ENCODE results near the gene MORN1. TPM values are rescaled to one million over a fixed set of nuclear protein-coding genes. Genes with fewer than 3 reads are reported as not detected.

The MORN1 gene
- total RNA-seq, 1 experiment from 2014 or later: 23.2 TPM

GRCh38 chr1:2320760-2321667 is 70.3 kb downstream of the MORN1 start:
- CTCF ChIA-PET: no interaction called here
- no TSS peak for BruUV-seq (replicated peaks)
- intact Hi-C loops (cut with micrococcal nuclease; ENCODE audit: unreplicated experiment): no loop called here
- no peaks in the 10 kb centered on the region for H3K9me3 Mint-ChIP-seq (ENCODE audit: low read depth, unreplicated experiment)
- no peak for DNase-seq
- H3K4me1 Mint-ChIP-seq (ENCODE audit: low read depth, unreplicated experiment): no peaks in the 10 kb centered on the region
- no peak overlapping the region for H3K27ac Mint-ChIP-seq (ENCODE audit: unreplicated experiment)
- no peak overlapping the region for H3K4me3 Mint-ChIP-seq (ENCODE audit: low read depth, unreplicated experiment)
- TF ChIP-seq CTCF (IDR thresholded peaks at IDR 0.05; ENCODE audit: unreplicated experiment): no peak
- H3K36me3 Mint-ChIP-seq (ENCODE audit: insufficient read depth, unreplicated experiment): peaks cover 6% of the 10 kb centered on the region
- H3K27me3 Mint-ChIP-seq (ENCODE audit: unreplicated experiment): peaks cover 21% of the 10 kb centered on the region

GRCh38 chr1:2320006-2320405 is 71.3 kb downstream of the MORN1 start:
- BruUV-seq (replicated peaks): no TSS peak
- H3K27me3 Mint-ChIP-seq (ENCODE audit: unreplicated experiment): peaks cover 13% of the 10 kb centered on the region
- peaks cover 13% of the 10 kb centered on the region for H3K36me3 Mint-ChIP-seq (ENCODE audit: insufficient read depth, unreplicated experiment)
- no peaks in the 10 kb centered on the region for H3K4me1 Mint-ChIP-seq (ENCODE audit: low read depth, unreplicated experiment)
- H3K9me3 Mint-ChIP-seq (ENCODE audit: low read depth, unreplicated experiment): no peaks in the 10 kb centered on the region
- intact Hi-C loops (cut with micrococcal nuclease; ENCODE audit: unreplicated experiment): no loop called here
- H3K4me3 Mint-ChIP-seq (ENCODE audit: low read depth, unreplicated experiment): no peak overlapping the region
- H3K27ac Mint-ChIP-seq (ENCODE audit: unreplicated experiment): no peak overlapping the region
- DNase-seq: no peak
- CTCF ChIA-PET: no interaction called here
- no peak for TF ChIP-seq CTCF (IDR thresholded peaks at IDR 0.05; ENCODE audit: unreplicated experiment)

GRCh38 chr1:2319291-2319690 is 72.1 kb downstream of the MORN1 start:
- H3K4me1 Mint-ChIP-seq (ENCODE audit: low read depth, unreplicated experiment): no peaks in the 10 kb centered on the region
- CTCF ChIA-PET: no interaction called here
- H3K9me3 Mint-ChIP-seq (ENCODE audit: low read depth, unreplicated experiment): no peaks in the 10 kb centered on the region
- no peak overlapping the region for H3K27ac Mint-ChIP-seq (ENCODE audit: unreplicated experiment)
- no TSS peak for BruUV-seq (replicated peaks)
- H3K4me3 Mint-ChIP-seq (ENCODE audit: low read depth, unreplicated experiment): no peak overlapping the region
- peaks cover 13% of the 10 kb centered on the region for H3K36me3 Mint-ChIP-seq (ENCODE audit: insufficient read depth, unreplicated experiment)
- no peak for TF ChIP-seq CTCF (IDR thresholded peaks at IDR 0.05; ENCODE audit: unreplicated experiment)
- peaks cover 6% of the 10 kb centered on the region for H3K27me3 Mint-ChIP-seq (ENCODE audit: unreplicated experiment)
- intact Hi-C loops (cut with micrococcal nuclease; ENCODE audit: unreplicated experiment): no loop called here
- no peak for DNase-seq

GRCh38 chr1:2318314-2319278 is 72.8 kb downstream of the MORN1 start:
- Mint-ChIP-seq H3K36me3 (ENCODE audit: insufficient read depth, unreplicated experiment) (peaks cover 13% of the 10 kb centered on the region), H3K9me3 (ENCODE audit: low read depth, unreplicated experiment) (no peaks in the 10 kb centered on the region), H3K27ac (ENCODE audit: unreplicated experiment) (no peak overlapping the region), H3K27me3 (ENCODE audit: unreplicated experiment) (no peaks in the 10 kb centered on the region), H3K4me3 (ENCODE audit: low read depth, unreplicated experiment) (no peak overlapping the region), H3K4me1 (ENCODE audit: low read depth, unreplicated experiment) (no peaks in the 10 kb centered on the region)
- intact Hi-C loops (cut with micrococcal nuclease; ENCODE audit: unreplicated experiment): no loop called here
- CTCF ChIA-PET: interaction anchor here (0.7 kb wide), 1 partner anchor 638 kb away, joined by 3 read pairs; no protein-coding TSS in a partner anchor
- no peak for DNase-seq
- BruUV-seq (replicated peaks): no TSS peak
- no peak for TF ChIP-seq CTCF (IDR thresholded peaks at IDR 0.05; ENCODE audit: unreplicated experiment)

All from Calu3 (cell line).